ENCODE data around the gene SMAD9.
A peak's percentile ranks its signal among the peaks of the same experiment; 100 is the strongest.

The SMAD9 gene

DNA sequence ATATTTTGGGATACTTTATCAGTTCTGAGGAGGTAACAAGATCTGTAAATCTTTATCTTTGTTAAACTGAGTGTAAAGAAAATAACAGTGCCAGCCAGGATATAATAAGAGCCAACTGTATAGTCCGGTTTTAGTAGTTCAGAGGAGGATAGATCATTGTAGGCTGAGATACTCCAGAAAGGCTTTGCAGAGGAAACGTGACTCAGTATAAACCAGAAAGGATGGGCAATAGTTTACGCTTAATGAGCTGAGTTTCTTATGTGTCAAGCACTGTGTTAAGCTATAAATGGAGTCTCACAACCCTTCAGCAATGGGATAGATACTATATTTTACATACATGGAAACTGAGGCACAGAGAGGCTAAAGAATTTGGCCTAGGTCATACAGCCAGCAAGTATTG is 97.3 kb downstream of the SMAD9 start:
- no peak overlapping the region for H3K4me3 ChIP-seq (ENCODE audit: low read depth, low read length)
- DNase-seq, result no peak
- H3K9me3 ChIP-seq, result no peaks in the 10 kb centered on the region
- 0 out of 2 replicates have a peak, but pooled peaks cover 3% of the 10 kb centered on the region for H3K4me1 ChIP-seq
- H3K36me3 ChIP-seq, result peaks cover 8% of the 10 kb centered on the region; the same call in 1 of the 2 replicates
- TF ChIP-seq, protein P1, sequence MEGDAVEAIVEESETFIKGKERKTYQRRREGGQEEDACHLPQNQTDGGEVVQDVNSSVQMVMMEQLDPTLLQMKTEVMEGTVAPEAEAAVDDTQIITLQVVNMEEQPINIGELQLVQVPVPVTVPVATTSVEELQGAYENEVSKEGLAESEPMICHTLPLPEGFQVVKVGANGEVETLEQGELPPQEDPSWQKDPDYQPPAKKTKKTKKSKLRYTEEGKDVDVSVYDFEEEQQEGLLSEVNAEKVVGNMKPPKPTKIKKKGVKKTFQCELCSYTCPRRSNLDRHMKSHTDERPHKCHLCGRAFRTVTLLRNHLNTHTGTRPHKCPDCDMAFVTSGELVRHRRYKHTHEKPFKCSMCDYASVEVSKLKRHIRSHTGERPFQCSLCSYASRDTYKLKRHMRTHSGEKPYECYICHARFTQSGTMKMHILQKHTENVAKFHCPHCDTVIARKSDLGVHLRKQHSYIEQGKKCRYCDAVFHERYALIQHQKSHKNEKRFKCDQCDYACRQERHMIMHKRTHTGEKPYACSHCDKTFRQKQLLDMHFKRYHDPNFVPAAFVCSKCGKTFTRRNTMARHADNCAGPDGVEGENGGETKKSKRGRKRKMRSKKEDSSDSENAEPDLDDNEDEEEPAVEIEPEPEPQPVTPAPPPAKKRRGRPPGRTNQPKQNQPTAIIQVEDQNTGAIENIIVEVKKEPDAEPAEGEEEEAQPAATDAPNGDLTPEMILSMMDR (IDR thresholded peaks at IDR 0.05; ENCODE audit: low read depth, low read length), result no peak
- H3K27me3 ChIP-seq, result no peaks in the 10 kb centered on the region

DNA sequence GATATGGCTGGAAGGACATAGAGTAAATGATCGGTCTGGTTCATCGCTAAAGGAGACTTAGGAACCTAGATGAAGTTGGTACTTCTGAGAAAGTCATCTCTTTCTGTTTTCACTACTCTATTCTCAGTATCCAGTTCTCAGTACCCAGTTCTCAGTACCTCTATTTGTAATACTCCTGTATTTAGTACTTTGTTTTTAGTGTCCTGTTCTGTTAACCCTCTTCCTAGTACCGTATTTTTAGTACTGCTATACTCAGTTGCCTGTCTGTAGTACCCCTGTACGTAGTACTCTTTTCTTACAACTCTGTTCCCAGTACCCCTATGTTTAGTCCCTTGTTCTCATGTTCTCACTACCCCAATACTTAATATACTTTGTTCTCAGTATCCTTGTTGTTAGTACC is 99.8 kb downstream of the SMAD9 start:
- H3K4me1 ChIP-seq, result no peaks in the 10 kb centered on the region
- no peak for DNase-seq
- H3K27me3 ChIP-seq, result no peaks in the 10 kb centered on the region
- TF ChIP-seq, protein P1 (IDR thresholded peaks at IDR 0.05; ENCODE audit: low read depth, low read length), result no peak
- peak overlapping the region; percentile 71 for H3K4me3 ChIP-seq (ENCODE audit: low read depth, low read length)
- no peaks in the 10 kb centered on the region for H3K36me3 ChIP-seq
- no peaks in the 10 kb centered on the region for H3K9me3 ChIP-seq

DNA sequence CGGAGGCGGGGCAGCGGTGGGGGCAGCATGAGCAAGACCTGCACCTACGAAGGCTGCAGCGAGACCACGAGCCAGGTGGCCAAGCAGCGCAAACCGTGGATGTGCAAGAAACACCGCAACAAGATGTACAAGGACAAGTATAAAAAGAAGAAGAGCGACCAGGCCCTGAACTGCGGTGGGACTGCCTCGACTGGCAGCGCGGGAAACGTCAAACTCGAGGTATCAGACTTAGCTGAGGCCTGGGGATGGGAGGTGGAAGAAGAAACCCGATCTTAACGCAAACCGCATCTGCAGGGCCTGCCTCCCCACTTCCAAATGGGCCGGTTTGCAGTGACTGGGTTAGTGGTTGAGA is 100.3 kb downstream of the SMAD9 start:
- peak; percentile 36 for DNase-seq

DNA sequence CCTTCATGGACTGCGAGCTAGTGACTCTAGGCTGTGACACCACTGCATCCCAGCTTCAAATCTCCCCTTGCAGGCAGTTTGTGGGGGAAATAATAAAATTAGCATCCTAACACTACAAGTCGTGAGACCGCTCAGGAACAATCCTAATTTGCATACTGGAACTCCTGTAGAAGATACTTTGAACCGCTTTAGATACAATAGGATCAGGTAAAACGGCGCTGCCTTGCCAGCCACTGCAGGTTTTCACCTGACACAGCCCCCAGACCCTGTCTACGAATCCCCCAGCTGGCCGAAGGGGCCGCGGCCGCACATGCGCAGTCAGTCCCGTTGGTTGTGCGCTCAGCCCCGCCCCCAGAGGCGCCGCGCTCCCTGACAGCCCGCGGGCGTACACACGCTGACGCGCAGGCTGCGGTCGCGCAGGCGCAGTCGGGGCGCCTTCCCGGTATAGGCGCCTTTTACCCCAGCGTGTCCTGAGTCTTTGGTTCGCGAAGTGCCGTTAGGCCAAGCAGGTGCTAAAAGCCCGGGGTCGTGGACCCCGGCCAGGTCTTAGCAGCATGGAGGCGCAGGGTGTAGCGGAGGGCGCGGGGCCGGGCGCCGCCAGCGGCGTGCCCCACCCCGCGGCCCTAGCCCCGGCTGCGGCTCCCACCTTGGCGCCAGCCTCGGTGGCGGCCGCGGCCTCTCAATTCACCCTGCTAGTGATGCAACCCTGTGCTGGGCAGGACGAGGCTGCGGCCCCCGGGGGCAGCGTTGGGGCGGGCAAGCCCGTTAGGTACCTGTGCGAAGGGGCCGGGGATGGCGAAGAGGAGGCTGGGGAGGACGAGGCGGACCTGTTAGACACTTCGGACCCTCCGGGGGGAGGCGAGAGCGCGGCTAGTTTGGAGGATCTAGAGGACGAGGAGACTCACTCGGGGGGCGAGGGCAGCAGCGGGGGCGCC is 101.0 kb downstream of the SMAD9 start, which contains the start of gene RFXAP:
RFXAP (plus strand) TSS at position 419 of the 935 bp plus-strand sequence; CDS start at position 555, 136 bp downstream.
- TF ChIP-seq, protein P1 (IDR thresholded peaks at IDR 0.05; ENCODE audit: low read depth, low read length), result peak; percentile 17; the same call in 1 of the 2 replicates
- H3K27me3 ChIP-seq, result no peaks in the 10 kb centered on the region
- no peaks in the 10 kb centered on the region for H3K9me3 ChIP-seq
- peak within 1 kb of the TSS; percentile 71 for H3K4me3 ChIP-seq (ENCODE audit: low read depth, low read length)
- H3K4me1 ChIP-seq, result no peaks in the 10 kb centered on the region
- peak; percentile 96 for DNase-seq
- no peaks in the 10 kb centered on the region for H3K36me3 ChIP-seq

More for the DNA sequence above, 100.3 kb downstream of the SMAD9 start:
- H3K27me3 ChIP-seq, result no peaks in the 10 kb centered on the region
- no peaks in the 10 kb centered on the region for H3K4me1 ChIP-seq
- H3K4me3 ChIP-seq (ENCODE audit: low read depth, low read length), result peak overlapping the region; percentile 71
- H3K9me3 ChIP-seq, result no peaks in the 10 kb centered on the region
- TF ChIP-seq, protein P1 (IDR thresholded peaks at IDR 0.05; ENCODE audit: low read depth, low read length), result no peak
- no peaks in the 10 kb centered on the region for H3K36me3 ChIP-seq

DNA sequence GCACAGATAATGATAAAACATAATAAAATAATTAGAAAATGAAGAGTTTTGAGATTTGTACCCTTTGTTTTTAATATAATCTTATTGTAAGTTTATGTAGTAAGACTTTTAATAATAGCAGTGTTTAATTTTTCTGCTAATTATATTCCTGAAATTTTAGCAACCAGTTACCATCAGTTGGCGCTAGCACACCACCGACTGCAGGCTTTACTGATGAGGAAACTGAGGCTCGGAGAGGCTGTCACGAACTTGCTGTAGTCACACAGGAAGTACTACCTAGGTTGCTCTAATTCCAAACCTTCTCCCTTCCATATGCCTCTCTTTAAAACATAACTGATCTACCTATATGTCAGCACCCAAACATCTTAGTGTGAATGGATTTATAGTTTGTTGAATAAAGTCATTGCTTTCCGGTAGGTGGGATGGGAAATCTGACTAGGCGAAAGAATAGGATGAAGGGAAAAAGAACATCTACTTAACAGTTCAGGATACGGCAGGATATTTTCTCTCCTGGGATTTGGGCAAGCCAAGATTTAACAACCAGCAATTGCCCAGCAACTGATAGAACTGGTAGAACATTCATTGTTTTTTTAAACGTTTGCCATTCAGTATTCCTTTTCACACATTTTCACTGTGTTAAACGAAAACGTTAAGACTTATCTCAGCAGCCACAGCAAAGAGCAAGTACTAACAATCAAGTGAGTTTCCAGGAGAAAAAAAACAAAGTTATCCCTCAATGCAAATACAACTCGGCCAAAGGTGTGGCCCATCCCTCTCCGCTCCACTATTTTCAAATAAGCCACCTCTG is 101.8 kb downstream of the SMAD9 start:
- no peak for DNase-seq

More for the DNA sequence above, 101.8 kb downstream of the SMAD9 start:
- Histone ChIP-seq H3K27me3 (no peaks in the 10 kb centered on the region), H3K4me1 (no peaks in the 10 kb centered on the region), H3K4me3 (ENCODE audit: low read depth, low read length) (peak overlapping the region; percentile 71), H3K9me3 (no peaks in the 10 kb centered on the region), H3K36me3 (no peaks in the 10 kb centered on the region)
- TF ChIP-seq, protein P1 (IDR thresholded peaks at IDR 0.05; ENCODE audit: low read depth, low read length), result peak; percentile 33
